Activated naive CD8-positive, alpha-beta T cell treated with anti-CD3 and anti-CD28 coated beads, Interleukin-2, amount 50 U/mL, for 16 hours (primary cell): ENCODE results near the gene FAM227B.
"Not testable (repeated sequence)": the region's sequence is repeated elsewhere in the genome, so short reads cannot be mapped to it uniquely, and the experiment has no call there.

Experiments used
- DNase-seq: peaks from one replicate; pipeline ENCODE4 v3.0.0-alpha.2; 2020; ENCODE audit warnings: low read depth, low spot score

FAM227B gene

GRCh38 chr15:49612240-49612639 lies 8.4 kb downstream of the FAM227B start:
- not testable (repeated sequence) for DNase-seq

GRCh38 chr15:49610157-49610918 lies 10.3 kb downstream of the FAM227B start:
- no peak for DNase-seq

- no peak for DNase-seq
Measured at GRCh38 chr15:49606594-49606993, 14.0 kb downstream of the FAM227B start.

- no peak for DNase-seq
Measured at GRCh38 chr15:49605588-49605987, 15.0 kb downstream of the FAM227B start.

- DNase-seq: no peak
Measured at GRCh38 chr15:49604625-49605409, 15.8 kb downstream of the FAM227B start.

- not testable (repeated sequence) for DNase-seq
Measured at GRCh38 chr15:49592829-49593316, 27.7 kb downstream of the FAM227B start.

- no peak for DNase-seq
Measured at GRCh38 chr15:49589030-49589429, 31.6 kb downstream of the FAM227B start.

- no peak for DNase-seq
Measured at GRCh38 chr15:49573421-49573820, 47.2 kb downstream of the FAM227B start.

- DNase-seq: no peak
Measured at GRCh38 chr15:49570672-49571071, 49.9 kb downstream of the FAM227B start.

- DNase-seq: no peak
Measured at GRCh38 chr15:49570174-49570573, 50.4 kb downstream of the FAM227B start.

GRCh38 chr15:49560045-49560444 lies 60.6 kb downstream of the FAM227B start:
- DNase-seq: no peak

GRCh38 chr15:49558929-49559328 lies 61.7 kb downstream of the FAM227B start:
- no peak for DNase-seq

- DNase-seq: no peak
Measured at GRCh38 chr15:49556437-49556836, 64.2 kb downstream of the FAM227B start.

GRCh38 chr15:49550342-49550741 lies 70.3 kb downstream of the FAM227B start:
- DNase-seq: not testable (repeated sequence)

- DNase-seq: no peak
Measured at GRCh38 chr15:49538520-49538919, 82.1 kb downstream of the FAM227B start.

GRCh38 chr15:49530092-49530491 lies 90.5 kb downstream of the FAM227B start:
- no peak for DNase-seq

GRCh38 chr15:49528289-49528688 lies 92.3 kb downstream of the FAM227B start:
- DNase-seq: no peak

GRCh38 chr15:49521802-49522201 lies 98.8 kb downstream of the FAM227B start:
- no peak for DNase-seq

GRCh38 chr15:49512739-49513138 lies 107.9 kb downstream of the FAM227B start:
- DNase-seq: not testable (repeated sequence)

GRCh38 chr15:49507261-49507660 lies 113.4 kb downstream of the FAM227B start:
- no peak for DNase-seq

GRCh38 chr15:49506341-49506740 lies 114.3 kb downstream of the FAM227B start:
- no peak for DNase-seq

GRCh38 chr15:49501586-49501985 lies 119.0 kb downstream of the FAM227B start:
- DNase-seq: no peak
